H1 (cell line): Measurements from ENCODE around the gene ASCC2. TPM values are rescaled to one million over a fixed set of nuclear protein-coding genes. Genes with fewer than 3 reads are reported as not detected.

Source experiments
- CTCF ChIA-PET: fragments of 300-600 bp; sonication (Branson Sonifier 250); formaldehyde crosslinking; loops from one replicate; lab custom pipeline; 2021; ENCODE audit not compliant: partially characterized antibody; lab: Charles Lee
- POLR2A ChIA-PET: fragments of 300-600 bp; sonication (Branson Sonifier 250); formaldehyde crosslinking; loops from one replicate; lab custom pipeline; 2021; ENCODE audit warnings: inconsistent platforms; ENCODE audit not compliant: partially characterized antibody; lab: Charles Lee
- DNase-seq, 2 experiments: peaks; one replicate each; pipeline versions ENCODE4 v3.0.0 to v3.0.0-alpha.2; 2010 to 2022; ENCODE audit warnings: low spot score in 2 of 2, low read depth in 1 of 2, mixed read lengths in 1 of 2
- FAIRE-seq: peaks from 2 replicates; lab custom pipeline; 2011; peaks lifted over from hg19 to GRCh38; lab: Jason Lieb, UNC
- H2AFZ ChIP-seq: 2 replicates; pipeline ENCODE4 v1.8.1; 2012; ENCODE audit warnings: low read length, inconsistent platforms
- H2AK5ac ChIP-seq: 2 replicates; pipeline ENCODE4 v1.6.1; 2013; ENCODE audit warnings: low read depth, low read length
- H2BK120ac ChIP-seq: replicated peaks from 2 replicates; pipeline ENCODE3; 2013; ENCODE audit warnings: low read depth, low read length, inconsistent platforms
- H2BK12ac ChIP-seq: 2 replicates; pipeline ENCODE4 v1.6.1; 2013; ENCODE audit warnings: low read depth, low read length
- H2BK15ac ChIP-seq: 2 replicates; pipeline ENCODE4 v1.6.1; 2013; ENCODE audit warnings: low read length
- H2BK20ac ChIP-seq: 2 replicates; pipeline ENCODE4 v1.6.1; 2013; ENCODE audit warnings: low read length
- H2BK5ac ChIP-seq: 2 replicates; pipeline ENCODE4 v1.6.1; 2013; ENCODE audit warnings: low read depth, low read length
- H3K14ac ChIP-seq: 2 replicates; pipeline ENCODE4 v1.6.1; 2013; ENCODE audit warnings: inconsistent platforms; ENCODE audit not compliant: insufficient read length
- H3K18ac ChIP-seq: 2 replicates; pipeline ENCODE4 v1.6.1; 2013; ENCODE audit warnings: low read length; ENCODE audit errors: extremely low read depth
- H3K23ac ChIP-seq: 2 replicates; pipeline ENCODE4 v1.6.1; 2013; ENCODE audit warnings: inconsistent platforms; ENCODE audit not compliant: insufficient read length
- H3K23me2 ChIP-seq: 2 replicates; pipeline ENCODE4 v1.6.1; 2013; ENCODE audit warnings: low read depth, low read length
- H3K27ac ChIP-seq: 2 replicates; pipeline ENCODE4 v1.6.1; 2011; ENCODE audit warnings: low read depth, low read length, inconsistent platforms
- H3K27me3 ChIP-seq, 4 experiments: replicated peaks in 1 of 4; 1 replicate in 1 of 4; 2 replicates in 3 of 4; pipeline versions ENCODE4 v1.6.1 to v1.8.1; 2011 to 2013; ENCODE audit warnings: low read length in 3 of 4, mild to moderate bottlenecking in 3 of 4, inconsistent platforms in 2 of 4, mixed read lengths in 2 of 4, moderate library complexity in 1 of 4; ENCODE audit not compliant: control insufficient read depth in 3 of 4, insufficient read depth in 3 of 4; ENCODE audit errors: extremely low read depth in 1 of 4
- H3K36me3 ChIP-seq, 4 experiments: 2 replicates each; pipeline versions ENCODE4 v1.6.1 to v1.8.1; 2011 to 2013; ENCODE audit warnings: mild to moderate bottlenecking in 4 of 4, low read length in 3 of 4, moderate library complexity in 2 of 4, control low read depth in 1 of 4, inconsistent platforms in 1 of 4; ENCODE audit not compliant: insufficient read depth in 4 of 4, control insufficient read depth in 2 of 4
- H3K4ac ChIP-seq: replicated peaks from 2 replicates; pipeline ENCODE3; 2013; ENCODE audit warnings: low read length, low read depth, mixed read lengths, inconsistent platforms; ENCODE audit not compliant: insufficient read length
- H3K4me1 ChIP-seq, 4 experiments: replicated peaks in 1 of 4; 1 replicate in 1 of 4; 2 replicates in 3 of 4; pipeline versions ENCODE4 v1.6.1 to v1.8.1; 2011 to 2013; ENCODE audit warnings: low read length in 3 of 4, inconsistent platforms in 2 of 4, mixed read lengths in 1 of 4; ENCODE audit not compliant: insufficient read depth in 4 of 4, control insufficient read depth in 3 of 4
- H3K4me2 ChIP-seq, 2 experiments: 2 replicates each; pipeline versions ENCODE4 v1.6.1 to v1.8.1; 2011 to 2013; ENCODE audit warnings: low read depth in 2 of 2, low read length in 2 of 2, control low read depth in 1 of 2, inconsistent platforms in 1 of 2, mild to moderate bottlenecking in 1 of 2; ENCODE audit not compliant: insufficient read depth in 1 of 2
- H3K4me3 ChIP-seq, 4 experiments: fragments of 200-600, 300-600 bp in 1 of 4; sonication (generic), shearing (Covaris generic), sonication (Bioruptor Twin) in 1 of 4; 2 replicates each; pipeline versions ENCODE4 v1.5.1 to v1.8.1; 2011 to 2016; ENCODE audit warnings: low read length in 4 of 4, low read depth in 3 of 4, control low read depth in 2 of 4, inconsistent platforms in 2 of 4, mild to moderate bottlenecking in 2 of 4, mixed read lengths in 1 of 4, moderate library complexity in 1 of 4; ENCODE audit not compliant: insufficient read depth in 2 of 4; ENCODE audit errors: extremely low read depth in 1 of 4
- H3K56ac ChIP-seq: replicated peaks from 2 replicates; pipeline ENCODE3; 2013; ENCODE audit warnings: low read depth, mild to moderate bottlenecking, mixed read lengths, low read length, inconsistent platforms; ENCODE audit not compliant: insufficient read length
- H3K79me1 ChIP-seq: 2 replicates; pipeline ENCODE4 v1.6.1; 2013; ENCODE audit warnings: low read depth, low read length, control low read depth
- H3K79me2 ChIP-seq, 2 experiments: 2 replicates each; pipeline versions ENCODE4 v1.6.1 to v1.8.1; 2012 to 2013; ENCODE audit warnings: low read length in 2 of 2, mild to moderate bottlenecking in 2 of 2, inconsistent platforms in 1 of 2; ENCODE audit not compliant: insufficient read depth in 2 of 2, control insufficient read depth in 1 of 2
- H3K9ac ChIP-seq, 4 experiments: replicated peaks in 1 of 4; 1 replicate in 1 of 4; 2 replicates in 3 of 4; pipeline versions ENCODE4 v1.6.1 to v1.8.1; 2011 to 2013; ENCODE audit warnings: low read depth in 3 of 4, low read length in 3 of 4, control low read depth in 2 of 4, mild to moderate bottlenecking in 2 of 4, moderate library complexity in 2 of 4, inconsistent platforms in 1 of 4; ENCODE audit errors: extremely low read depth in 1 of 4
- H3K9me3 ChIP-seq, 2 experiments: 2 replicates each; pipeline versions ENCODE4 v1.6.1 to v1.8.1; 2012 to 2013; ENCODE audit warnings: mild to moderate bottlenecking in 2 of 2, moderate library complexity in 2 of 2, control low read depth in 1 of 2, inconsistent platforms in 1 of 2, low read depth in 1 of 2, low read length in 1 of 2, mixed read lengths in 1 of 2; ENCODE audit not compliant: insufficient read depth in 2 of 2
- H4K20me1 ChIP-seq, 2 experiments: replicated peaks in 1 of 2; 2 replicates each; pipeline versions ENCODE3 to v1.8.1; 2011 to 2013; ENCODE audit warnings: inconsistent platforms in 2 of 2, low read length in 2 of 2, mild to moderate bottlenecking in 1 of 2; ENCODE audit not compliant: insufficient read depth in 2 of 2, control insufficient read depth in 1 of 2
- H4K5ac ChIP-seq: 2 replicates; pipeline ENCODE4 v1.6.1; 2013; ENCODE audit warnings: low read length, low read depth, mixed read lengths, inconsistent platforms; ENCODE audit not compliant: insufficient read length
- H4K8ac ChIP-seq: 2 replicates; pipeline ENCODE4 v1.8.0; 2013; ENCODE audit warnings: mild to moderate bottlenecking, moderate library complexity, low read length, inconsistent platforms; ENCODE audit not compliant: insufficient read depth; ENCODE audit errors: extremely low read depth
- H4K91ac ChIP-seq: replicated peaks from 2 replicates; pipeline ENCODE3; 2013; ENCODE audit warnings: low read length, mixed read lengths, inconsistent platforms; ENCODE audit not compliant: insufficient read length
- CTBP2 ChIP-seq: IDR thresholded peaks from 2 replicates; pipeline ENCODE4 v1.7.0; 2011; ENCODE audit warnings: borderline replicate concordance, mild to moderate bottlenecking, moderate library complexity, mixed read lengths, low read length; ENCODE audit not compliant: insufficient read depth, insufficient read length
- EZH2 ChIP-seq: fragments of 200-600 bp; sonication (generic); IDR thresholded peaks from 2 replicates; pipeline ENCODE4 v1.7.1; 2012; ENCODE audit warnings: low read depth, mild to moderate bottlenecking, moderate library complexity, low read length, inconsistent platforms; ENCODE audit not compliant: severe bottlenecking
- FOSL1 ChIP-seq: IDR thresholded peaks from 2 replicates; pipeline ENCODE4 v1.6.1; 2011; ENCODE audit warnings: mild to moderate bottlenecking, low read depth, low read length, moderate library complexity; ENCODE audit not compliant: insufficient read depth
- HDAC6 ChIP-seq: IDR thresholded peaks from one replicate; pipeline ENCODE4 v1.7.1; 2012; ENCODE audit warnings: low read depth, mild to moderate bottlenecking, inconsistent platforms, low read length, moderate library complexity
- MAFK ChIP-seq: IDR thresholded peaks from 2 replicates; pipeline ENCODE4 v1.6.1; 2012; ENCODE audit warnings: low read depth, mild to moderate bottlenecking, improper control_type of control experiment, low read length
- TBP ChIP-seq: IDR thresholded peaks from 2 replicates; pipeline ENCODE4 v1.6.1; 2011; ENCODE audit warnings: low read depth, low read length, improper control_type of control experiment
- WGBS, 2 experiments: shearing (Covaris generic) in 1 of 2; methylation state at CpG; one replicate each; pipeline versions ENCODE4 v1.1.6 to v1.1.7; 2013 to 2015; ENCODE audit warnings: low lambda C conversion rate in 2 of 2, mixed read lengths in 2 of 2, inconsistent platforms in 1 of 2, low coverage in 1 of 2, missing lambda C conversion rate in 1 of 2; ENCODE audit not compliant: insufficient replicate concordance in 2 of 2, insufficient coverage in 1 of 2, insufficient read length in 1 of 2; ENCODE audit errors: extremely low coverage in 1 of 2, missing lambda C conversion rate in 1 of 2; 5-methylcytosine and 5-hydroxymethylcytosine counted together
- polyA plus RNA-seq, 7 experiments: library from polyadenylated mRNA; depleted of rRNA in 3 of 7; stranded (reverse) in 5 of 7; unstranded in 2 of 7; fragments of >200 nt in 5 of 7; fragments of 200-250 nt in 2 of 7; gene quantifications; 1 replicate in 5 of 7; 2 replicates in 1 of 7; 4 replicates in 1 of 7; pipeline versions ENCODE4 v1.2.1 to v1.2.3, GENCODE V29; 2011 to 2013; ENCODE audit warnings: missing spikeins in 2 of 7, mixed read lengths in 2 of 7
- total RNA-seq: library from RNA; stranded (reverse); fragmentation: NEBNext Ultra II Directional; extraction: Animal tissue kit (Norgen Biotek cat#: 25700); gene quantifications from 2 replicates; pipeline ENCODE4 v1.2.1, GENCODE V29; 2021

The ASCC2 gene
- total and polyA plus RNA-seq, 2 of the 8 experiments (the other 6 are each of a cell fraction or from before 2014, with no cell fraction given): 35.0 to 35.8 TPM

DNA sequence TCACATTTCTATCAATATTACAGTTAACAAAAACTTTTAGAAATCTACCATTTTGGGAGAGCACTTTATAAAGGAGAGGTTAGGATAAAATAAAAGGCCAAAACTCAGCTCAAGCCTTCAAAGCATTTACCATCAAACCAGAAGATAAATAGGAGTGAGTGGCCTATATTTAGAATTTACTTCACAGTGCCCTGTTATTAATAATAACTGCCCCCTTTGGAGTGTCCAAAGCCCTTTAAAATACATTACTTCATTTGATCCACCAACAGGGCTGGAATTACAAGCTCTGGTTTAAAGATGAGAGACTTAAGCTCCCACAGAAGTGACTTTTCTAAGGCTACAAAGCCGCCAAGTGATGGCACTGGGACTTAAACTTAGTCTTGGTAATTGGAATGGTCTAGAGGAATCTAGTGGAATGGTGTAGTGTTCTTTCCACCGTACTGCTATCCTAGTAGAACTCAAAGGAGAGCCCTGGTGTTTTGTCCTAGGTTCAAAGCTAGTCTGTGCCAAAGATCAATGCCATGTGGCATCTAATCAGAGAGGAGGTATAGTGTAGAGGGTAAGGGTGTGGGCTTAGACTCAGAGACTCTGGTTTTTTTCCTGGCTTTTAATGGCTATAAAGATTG is 23.7 kb upstream of the ASCC2 start:
- Histone ChIP-seq H2AFZ (no peak overlapping the region), H3K56ac (no peak overlapping the region), H3K4me3 (no peak overlapping the region), H3K79me2 (no peaks in the 10 kb centered on the region), H3K9ac (no peak overlapping the region), H2BK20ac (no peak overlapping the region), H3K27me3 (no peaks in the 10 kb centered on the region), H3K14ac (no peak overlapping the region), H3K18ac (no peak overlapping the region), H3K4ac (no peak overlapping the region), H3K79me1 (no peaks in the 10 kb centered on the region), H2AK5ac (no peak overlapping the region), H3K9me3 (peaks cover 0 to 4% of the 10 kb centered on the region in 2 experiments; a peak in 1 of 4 replicates), H3K23ac (no peak overlapping the region), H2BK5ac (no peak overlapping the region), H2BK12ac (no peak overlapping the region), H4K91ac (no peak overlapping the region), H4K8ac (no peak overlapping the region), H2BK15ac (no peak overlapping the region), H4K20me1 (no peaks in the 10 kb centered on the region), H3K4me2 (no peak overlapping the region), H3K36me3 (no peaks in the 10 kb centered on the region), H3K4me1 (no peaks in the 10 kb centered on the region), H3K23me2 (no peaks in the 10 kb centered on the region), H2BK120ac (no peak overlapping the region), H3K27ac (no peak overlapping the region), H4K5ac (no peak overlapping the region)
- 80% methylated on average over 2 of the region's 2 CpGs; no CpG with 5 or more reads in 1 of the 2 experiments for WGBS, 2 experiments
- TF ChIP-seq TBP (no peak), HDAC6 (no peak), FOSL1 (no peak), CTBP2 (no peak), EZH2 (no peak), MAFK (no peak)
- DNase-seq (no peak), FAIRE-seq (no peak)
- ChIA-PET CTCF (interaction anchor here (0.6 to 1.5 kb wide), 3 partner anchors 15 to 48 kb away, joined by 3 to 4 read pairs (median 3); no protein-coding TSS in a partner anchor), POLR2A (interaction anchor here (1.2 kb wide), 1 partner anchor 43 kb away, joined by 3 read pairs; no protein-coding TSS in a partner anchor)
